COLO668 (cell line): Measurements from ENCODE around the gene NRCAM.
A peak's percentile ranks its signal among the peaks of the same experiment; 100 is the strongest.
"Not testable (repeated sequence)": the region's sequence is repeated elsewhere in the genome, so short reads cannot be mapped to it uniquely, and the experiment has no call there.

Experiments
- DNase-seq: peaks from one replicate; lab custom pipeline; 2025; ENCODE audit not compliant: unreplicated experiment; lab: John Stamatoyannopoulos, UW

NRCAM gene

GRCh38 chr7:108348913-108349312, 107.3 kb downstream of the NRCAM start:
- DNase-seq: no peak

DNA sequence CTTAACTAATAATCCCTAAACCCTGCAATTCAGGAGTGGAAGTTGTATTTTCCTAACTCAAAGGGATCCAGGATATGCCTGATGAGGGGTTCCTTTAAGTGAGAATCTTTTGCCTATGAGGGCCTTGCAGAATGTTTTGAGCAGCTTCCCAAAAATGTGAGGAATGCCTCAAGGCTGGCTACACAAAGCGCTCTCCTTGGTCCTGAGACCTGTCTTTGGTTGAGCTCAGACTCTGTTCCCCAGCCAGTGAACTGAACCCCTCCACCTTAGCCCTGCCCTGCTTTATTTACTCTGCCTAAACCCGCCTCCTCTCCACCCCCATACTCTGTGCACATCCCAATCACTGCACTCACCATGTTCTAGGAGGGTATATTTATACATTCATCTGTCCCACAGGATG, 108.6 kb downstream of the NRCAM start:
- DNase-seq: no peak

DNA sequence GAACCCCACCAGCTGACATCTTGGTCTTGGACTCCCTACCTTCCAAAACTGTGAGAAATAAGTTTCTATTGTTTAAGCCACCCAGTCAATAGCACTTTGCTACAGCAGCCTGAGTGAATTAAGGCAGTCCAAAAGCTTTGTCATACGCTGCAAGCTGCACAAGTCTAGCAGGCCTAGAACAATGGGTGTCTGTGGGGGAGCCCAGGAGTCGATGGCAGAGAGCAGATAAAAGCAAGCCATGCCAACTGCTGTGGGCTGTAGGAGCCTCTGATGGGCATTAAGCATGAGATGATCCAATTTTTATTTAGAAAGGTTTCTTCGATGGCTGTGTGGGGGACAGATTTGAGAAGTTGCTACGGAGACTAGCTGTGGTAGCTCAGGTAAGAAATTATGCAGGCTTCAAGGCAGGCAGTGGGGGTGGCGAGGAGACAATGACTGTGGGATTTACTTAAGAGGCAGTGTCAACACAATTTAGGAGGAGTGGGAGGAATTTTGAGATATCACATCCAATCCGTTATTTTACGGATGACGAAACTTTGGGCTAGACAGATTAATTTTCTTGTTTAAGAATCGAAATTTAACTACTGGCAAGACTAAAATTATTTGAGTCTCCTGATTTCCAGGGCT, 110.4 kb downstream of the NRCAM start:
- no peak for DNase-seq

GRCh38 chr7:108340856-108341411, 115.3 kb downstream of the NRCAM start:
- no peak for DNase-seq

DNA sequence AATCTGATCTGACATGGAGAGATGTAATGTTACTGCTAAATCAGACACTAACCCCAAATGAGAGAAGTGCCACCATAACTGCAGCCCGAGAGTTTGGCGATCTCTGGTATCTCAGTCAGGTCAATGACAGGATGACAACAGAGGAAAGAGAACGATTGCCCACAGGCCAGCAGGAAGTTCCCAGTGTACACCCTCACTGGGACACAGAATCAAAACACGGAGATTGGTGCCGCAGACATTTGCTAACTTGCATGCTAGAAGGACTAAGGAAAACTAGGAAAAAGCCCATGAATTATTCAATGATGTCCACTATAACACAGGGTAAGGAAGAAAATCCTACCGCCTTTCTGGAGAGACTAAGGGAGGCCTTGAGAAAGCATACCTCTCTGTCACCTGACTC, 115.8 kb downstream of the NRCAM start:
- DNase-seq: not testable (repeated sequence)

GRCh38 chr7:108335269-108335918, 120.8 kb downstream of the NRCAM start:
- DNase-seq: peak; percentile 60

GRCh38 chr7:108332937-108333336, 123.3 kb downstream of the NRCAM start:
- no peak for DNase-seq

DNA sequence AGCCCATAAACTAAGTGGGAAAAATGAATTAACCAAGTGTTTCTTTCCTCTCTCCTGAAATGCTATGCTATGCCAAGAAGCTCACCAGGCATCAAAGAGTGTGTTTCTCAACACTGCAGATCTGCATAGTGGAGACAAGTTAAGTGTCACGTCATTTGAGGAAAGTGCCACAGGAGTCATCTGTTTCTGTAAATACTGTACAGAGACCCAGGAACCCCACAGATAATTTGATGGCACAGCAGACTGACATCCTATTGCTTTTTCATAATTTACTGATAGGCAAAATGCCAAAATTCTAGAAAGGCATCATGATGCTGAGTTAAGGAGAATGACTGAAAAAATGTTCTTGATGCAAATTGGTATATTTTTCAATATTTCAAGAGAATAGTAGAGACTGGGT, 124.3 kb downstream of the NRCAM start:
- no peak for DNase-seq

DNA sequence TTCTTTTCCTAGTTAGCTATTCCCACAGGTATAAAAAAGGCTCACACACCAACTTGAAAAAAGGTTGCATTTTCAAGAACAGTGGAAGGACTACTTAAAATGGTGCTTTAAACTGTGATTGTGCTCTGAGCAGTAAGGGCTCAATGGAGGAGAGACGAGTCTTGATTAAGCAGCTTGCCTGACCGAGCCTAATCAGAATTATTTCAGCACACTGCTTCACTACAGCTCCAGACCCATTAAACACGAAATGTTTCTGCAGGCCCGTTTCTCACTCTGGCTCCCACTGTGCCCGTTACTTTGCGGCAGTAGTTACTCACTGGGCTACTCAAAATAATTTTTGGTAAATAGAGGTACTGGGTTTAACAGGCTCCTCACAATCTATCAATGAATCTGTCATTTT, 126.0 kb downstream of the NRCAM start:
- DNase-seq: no peak

DNA sequence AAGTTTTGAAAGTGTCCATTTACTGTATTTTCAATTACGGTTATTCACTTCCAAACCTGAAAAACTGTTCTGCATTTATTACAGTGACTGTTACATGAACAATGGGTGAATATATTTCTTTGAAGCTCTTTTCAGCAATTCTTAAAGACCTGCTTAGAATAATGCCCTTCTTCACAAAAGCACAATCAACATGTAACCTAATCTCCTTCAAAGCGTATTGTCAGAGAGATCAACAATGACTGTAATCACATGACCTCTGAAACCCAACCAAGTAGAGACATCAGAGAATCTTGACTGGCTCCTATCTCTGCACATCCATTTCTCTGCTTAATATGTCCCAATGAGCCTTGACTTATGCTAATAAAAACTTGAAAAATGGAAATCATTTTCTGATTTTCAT, 126.7 kb downstream of the NRCAM start:
- no peak for DNase-seq

GRCh38 chr7:108328174-108328651, 128.0 kb downstream of the NRCAM start:
- peak; percentile 15 for DNase-seq

- DNase-seq: no peak
Observed at GRCh38 chr7:108327353-108327752, 128.9 kb downstream of the NRCAM start.

DNA sequence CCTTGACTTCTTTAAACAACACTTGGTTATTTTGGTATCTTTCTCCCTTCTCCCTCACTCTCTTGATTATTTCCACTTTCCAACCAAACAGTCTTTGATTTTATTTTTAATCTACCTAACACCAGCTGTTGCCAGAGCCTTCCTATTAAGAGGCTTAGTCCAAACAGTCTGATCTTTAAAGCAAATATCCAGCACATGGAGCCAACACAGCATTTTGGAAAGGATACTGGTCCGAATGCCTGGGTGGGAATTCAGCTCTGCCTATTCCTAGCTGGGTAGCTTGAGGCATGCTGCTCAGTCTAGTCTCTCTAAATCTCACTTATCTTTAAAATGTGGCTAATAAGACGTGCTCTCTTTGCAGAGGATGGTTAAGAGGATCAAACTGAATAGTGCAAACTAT, 129.3 kb downstream of the NRCAM start:
- DNase-seq: no peak

DNA sequence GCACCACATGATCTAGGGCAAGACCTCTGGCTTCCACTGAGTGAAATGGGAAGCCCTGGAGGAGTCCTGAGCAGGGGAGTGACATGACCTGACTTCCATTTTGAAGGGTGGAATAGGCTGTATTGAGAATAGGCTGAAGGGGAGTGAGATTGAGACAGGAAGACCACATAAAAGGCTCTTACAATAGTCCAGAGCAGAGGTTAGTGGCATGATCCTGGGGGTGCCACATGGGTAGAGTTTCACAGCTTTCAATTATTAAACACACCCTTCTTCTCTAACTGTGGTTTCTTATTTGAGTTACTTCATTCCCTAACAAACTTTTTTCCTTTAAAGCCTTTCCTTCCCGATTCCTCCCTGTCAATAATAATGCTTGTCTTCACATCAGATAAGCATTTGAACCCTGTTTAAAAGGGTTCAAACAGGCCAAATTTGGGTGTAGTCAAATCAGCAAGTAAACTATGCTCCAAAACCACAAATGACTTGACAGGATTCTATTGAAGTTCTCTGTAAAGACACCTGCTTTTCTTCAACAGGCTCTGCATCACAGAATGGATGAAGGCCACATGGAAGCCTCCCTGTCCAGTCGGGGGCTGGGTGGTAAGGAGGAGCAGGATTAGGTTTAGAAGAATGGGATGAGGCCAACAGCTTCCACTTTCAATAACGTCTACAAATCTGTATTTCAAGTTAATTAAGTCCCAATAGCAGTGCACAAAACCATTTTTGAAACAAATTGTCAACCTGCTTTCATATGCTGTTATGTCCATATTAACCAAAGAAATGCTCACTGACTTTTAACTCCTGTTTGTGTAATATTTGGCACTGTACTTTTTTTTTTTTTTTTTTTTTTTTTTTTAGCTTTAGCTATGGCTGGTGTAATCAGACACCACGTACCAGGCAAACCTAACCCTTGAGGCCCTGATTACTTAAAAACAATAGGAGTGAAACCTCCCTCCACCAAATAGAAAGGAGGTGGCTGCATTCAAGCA, 131.9 kb downstream of the NRCAM start:
- DNase-seq: no peak

- DNase-seq: no peak
Observed at GRCh38 chr7:108322925-108323832, 133.1 kb downstream of the NRCAM start.

DNA sequence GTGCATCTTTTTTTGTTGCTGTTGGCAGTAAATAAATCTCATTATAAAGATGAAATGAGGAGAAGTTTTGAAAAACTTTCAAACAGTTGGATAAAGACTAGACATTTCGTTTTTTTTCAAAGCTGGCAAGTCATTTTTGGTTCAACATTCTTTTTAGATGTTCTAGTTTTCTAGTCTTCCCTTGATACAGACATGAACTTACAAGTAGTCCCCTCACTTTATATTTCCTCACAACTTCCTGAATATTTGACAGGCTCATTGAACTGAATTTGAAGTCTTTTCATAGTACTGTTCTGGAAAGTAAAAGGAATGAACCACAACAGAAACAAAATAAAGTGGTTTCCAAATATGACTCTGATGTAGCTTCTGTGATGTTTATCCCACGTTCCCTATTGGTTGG, 134.2 kb downstream of the NRCAM start:
- DNase-seq: no peak

GRCh38 chr7:108321359-108321758, 134.9 kb downstream of the NRCAM start:
- no peak for DNase-seq

DNA sequence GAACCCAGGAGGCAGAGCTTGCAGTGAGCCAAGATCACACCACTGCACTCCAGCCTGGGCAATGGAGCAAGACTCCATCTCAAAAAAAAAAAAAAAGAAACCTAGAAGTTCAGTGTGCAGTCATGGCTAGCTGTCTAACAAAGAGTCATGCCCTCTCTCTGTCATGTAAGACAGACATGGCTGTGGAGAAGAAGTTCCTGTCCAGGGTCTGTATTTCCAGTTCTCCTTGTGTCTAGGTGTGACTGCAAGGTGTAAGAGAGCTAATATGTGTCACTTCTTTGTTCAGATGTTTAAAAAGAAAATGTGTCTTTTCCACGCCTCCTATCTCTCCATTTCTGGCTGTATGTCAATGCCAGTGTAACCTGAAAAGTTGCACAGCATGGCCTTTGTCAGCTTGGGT, 139.5 kb downstream of the NRCAM start:
- DNase-seq: no peak

DNA sequence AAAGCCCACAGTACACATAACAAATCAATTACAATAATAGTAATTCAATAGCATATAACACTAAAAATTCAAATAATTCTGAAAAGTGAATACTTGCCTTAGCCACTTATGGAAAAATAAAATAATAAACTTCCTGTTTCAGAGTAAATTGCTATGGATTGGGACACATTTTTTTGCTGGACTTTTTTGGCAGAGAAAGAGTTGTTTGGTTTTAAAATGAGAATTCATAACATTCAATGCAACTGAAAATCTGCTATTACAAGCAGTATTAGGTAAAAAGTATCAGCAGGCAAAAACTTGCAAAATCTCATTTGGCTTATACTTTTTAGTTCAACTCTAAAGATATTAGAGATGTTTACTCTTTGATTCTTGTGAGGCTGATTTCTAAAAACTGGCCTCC, 141.7 kb downstream of the NRCAM start:
- no peak for DNase-seq

GRCh38 chr7:108314049-108314448, 142.2 kb downstream of the NRCAM start:
- no peak for DNase-seq
